ENCODE results near the gene NELFB.

The NELFB gene

DNA sequence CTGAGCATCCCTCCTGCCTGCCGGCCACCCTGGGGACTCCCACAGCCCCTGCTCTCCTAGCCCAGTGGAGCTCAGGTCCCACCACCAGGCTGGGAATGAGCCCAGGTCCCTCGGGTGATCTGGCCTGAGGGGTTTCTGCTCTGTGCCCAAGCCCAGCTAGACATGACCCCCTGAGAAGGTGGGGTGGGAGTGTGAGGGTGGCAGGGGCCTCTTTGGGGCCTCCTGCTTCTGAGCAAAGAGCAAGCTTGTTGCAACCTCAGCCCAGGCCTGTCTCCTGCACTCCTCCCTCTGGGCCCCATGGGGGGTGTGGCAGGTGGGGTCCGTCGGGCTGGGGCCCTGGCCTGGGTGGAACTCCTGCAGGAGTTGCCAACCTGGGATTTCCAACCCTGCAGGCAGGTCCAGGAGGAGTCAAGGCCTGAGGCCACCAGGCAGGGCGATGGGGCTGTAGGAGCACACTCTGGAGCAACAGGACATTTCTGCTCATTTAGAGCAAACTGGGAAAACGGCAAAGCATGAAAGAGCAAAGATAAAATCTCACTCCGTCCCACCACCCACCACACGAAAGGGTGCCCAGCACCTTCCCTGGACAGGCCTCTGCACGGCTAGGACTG, 58.3 kb downstream of the NELFB start:
- DNase-seq (ENCODE audit: low read depth in 4 of 4, low spot score in 1 of 4), result no peak

DNA sequence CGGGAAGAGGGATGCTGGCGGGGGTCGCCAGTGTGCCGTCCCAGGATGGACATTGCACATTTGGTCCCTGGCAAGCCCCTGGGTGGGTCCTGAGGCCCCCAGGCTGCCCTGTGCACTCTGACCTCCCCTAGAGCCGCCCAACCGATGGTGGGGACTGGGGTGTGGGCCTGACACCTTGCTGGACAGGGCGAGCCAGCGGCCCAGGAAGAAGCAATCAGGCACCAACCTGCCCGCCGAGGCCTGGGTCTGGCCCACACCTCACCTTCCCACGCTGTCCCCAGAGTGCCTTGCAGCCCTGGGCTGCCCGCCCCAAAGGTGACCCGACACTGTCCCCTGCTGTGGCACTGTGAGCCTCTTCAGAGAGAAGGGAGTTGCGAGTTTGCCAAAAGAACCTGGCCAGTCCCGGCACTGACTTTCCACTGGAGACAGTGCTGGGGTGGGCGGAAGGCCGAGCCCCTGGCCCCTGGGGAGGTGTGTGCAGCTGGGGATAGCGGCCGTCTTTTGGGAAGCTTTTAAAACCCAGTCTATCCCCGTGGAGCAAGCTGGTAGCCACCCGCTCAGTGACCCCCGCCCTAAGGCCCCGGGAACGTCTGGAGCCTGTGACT, 58.9 kb downstream of the NELFB start:
- DNase-seq (ENCODE audit: low read depth in 4 of 4, low spot score in 1 of 4), result no peak

DNA sequence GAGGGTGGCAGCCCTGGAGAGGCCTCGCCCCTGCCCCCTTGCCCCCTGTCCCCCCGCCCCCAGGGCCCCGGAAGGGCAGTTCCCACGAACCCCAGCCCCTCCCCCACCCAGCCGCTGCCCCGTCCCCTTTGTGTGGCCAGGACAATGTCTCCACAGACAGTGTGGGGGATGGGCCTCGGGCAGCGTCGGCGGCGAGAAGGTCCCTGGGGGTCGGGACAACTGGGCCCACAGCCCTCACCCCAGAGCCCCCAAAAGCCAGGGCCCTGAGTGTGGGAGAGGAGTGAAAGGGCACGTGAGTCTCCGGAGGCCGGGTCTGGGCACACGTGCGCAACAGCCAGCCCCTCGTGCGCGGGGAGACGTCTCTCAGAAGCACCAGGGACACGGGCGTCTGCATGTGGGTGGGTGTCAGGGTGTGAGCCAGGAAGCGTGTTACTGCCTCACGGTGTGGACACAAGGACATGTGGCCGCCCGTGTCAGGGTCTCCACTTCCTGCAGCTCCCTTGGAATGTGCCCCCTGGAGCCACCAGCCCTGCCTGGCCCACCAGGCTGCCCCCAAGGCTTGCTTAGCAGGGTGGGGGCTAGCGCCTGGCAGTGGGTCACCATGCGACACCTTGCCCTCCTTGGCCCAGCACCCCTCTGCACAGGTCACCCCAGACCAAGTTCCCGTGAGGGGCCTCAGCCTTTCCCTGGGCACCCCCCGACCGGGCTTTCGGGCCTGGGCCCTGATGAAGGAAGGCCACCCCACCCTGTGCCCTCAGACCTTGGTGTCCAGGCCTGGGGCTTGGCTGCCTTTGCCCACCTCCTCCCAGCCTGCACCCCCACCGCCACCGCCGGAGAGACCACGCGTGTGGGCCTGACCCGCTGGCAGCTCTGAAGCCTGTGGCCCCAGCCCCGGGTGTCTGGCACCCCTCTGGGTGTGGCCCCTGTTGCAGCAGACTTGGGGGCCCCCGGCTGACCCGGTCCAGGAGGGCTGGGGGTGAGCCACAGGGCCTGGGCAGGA, 59.7 kb downstream of the NELFB start:
- no peak for DNase-seq (ENCODE audit: low read depth in 4 of 4, low spot score in 1 of 4)

DNA sequence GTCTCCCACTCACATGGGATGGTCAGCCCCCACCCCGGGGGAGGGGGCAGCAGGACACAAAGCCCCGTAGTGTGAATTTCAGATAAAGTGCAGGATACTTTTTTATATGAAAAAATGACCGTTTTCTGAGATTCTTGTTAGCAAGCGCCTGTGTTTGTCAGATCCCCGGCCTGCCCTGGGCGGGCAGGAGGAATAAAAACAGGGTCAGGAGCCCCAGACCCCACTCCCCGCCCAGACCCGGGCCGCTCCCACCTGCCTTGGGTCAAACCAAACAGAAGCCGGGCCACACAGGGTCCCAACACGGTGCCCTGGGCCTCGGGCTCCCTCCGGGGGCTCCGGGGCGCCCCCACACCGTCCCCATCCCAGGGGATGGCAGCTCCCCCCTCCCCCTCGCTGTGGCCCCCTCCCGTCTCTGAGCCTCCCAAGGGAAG, 60.5 kb downstream of the NELFB start:
- no peak for DNase-seq (ENCODE audit: low read depth in 4 of 4, low spot score in 1 of 4)

DNA sequence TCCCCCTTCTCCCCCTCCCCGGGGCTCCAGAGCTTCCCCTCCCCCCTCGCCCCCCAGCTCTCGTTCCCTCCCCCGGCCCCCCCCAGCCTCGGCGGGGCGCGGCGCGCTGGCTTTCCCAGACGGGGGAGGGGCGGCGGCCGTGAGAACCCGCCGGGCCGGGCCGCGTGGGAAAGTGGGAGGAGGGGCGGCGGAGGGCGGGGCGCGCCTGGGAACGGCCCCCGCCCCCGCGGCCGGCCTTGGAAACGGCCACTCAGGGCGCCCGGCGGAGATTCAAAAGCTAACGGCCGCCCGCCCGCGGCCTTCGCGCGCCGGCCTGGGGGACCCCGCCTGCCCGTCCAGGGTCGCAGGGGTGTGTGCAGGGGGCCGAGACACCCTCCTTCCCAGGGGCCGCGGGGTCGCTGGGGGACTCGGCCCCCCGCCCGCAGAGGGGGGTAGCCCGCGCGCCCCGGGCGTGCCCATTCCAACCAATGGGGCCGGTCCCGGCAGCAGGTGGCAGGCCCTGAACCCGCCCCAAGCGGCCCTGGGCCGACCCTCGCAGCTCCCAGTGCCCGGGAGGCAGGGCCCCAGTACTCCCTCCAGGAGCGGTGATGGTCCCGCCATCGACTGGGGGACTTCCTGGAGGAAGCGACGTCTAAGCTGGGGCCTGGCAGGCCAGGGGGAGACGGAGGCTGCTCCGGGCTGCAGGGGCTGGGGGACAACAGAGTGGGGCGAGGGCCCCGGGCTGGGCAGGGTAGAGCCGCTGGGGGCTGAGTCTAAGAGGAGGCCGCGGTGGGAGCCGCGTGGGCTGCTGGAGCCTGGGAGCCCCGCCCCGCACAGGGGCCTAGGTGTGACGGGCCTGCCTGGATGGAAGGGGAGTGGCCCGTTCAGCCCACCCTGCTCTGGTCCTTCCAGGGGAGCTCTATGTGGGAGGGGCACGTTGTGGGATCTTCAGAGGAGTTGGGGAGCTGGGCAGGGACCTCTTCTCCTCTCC, 61.2 kb downstream of the NELFB start:
- DNase-seq (ENCODE audit: low read depth in 4 of 4, low spot score in 1 of 4), result no peak

DNA sequence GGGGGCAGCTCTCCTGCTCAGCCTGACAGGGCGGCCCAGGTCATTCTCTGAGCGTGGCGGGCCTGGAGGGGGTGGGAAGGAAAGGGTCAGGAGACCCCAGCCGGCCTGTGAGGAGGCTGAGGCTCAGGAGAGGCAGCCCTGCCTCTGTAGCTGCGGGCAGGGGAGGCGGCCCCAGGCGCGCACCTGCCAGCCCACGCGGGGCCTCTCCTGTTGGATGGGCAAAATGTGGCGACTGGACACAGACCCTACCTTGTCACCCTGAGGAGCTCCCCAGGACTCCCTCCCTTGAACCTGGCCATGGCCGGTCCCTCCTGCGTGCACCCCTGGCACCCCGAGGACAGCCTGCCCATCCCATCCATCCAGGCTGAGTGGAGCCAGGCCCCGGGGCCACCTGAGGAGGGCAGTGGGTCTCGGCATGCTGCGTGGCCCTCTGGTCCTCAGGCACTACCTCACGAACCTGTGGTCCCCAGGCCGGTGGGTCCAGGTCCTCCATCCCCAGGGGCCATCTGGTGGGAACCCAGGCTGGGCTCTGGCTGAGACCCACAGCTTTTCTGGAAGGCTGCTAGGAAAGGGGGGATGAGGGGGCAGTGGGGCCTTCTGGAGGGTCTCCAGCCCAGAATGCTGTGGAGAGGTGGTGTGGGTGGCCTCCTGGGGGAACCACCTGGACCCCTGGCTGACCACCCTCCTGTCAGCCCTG, 62.0 kb downstream of the NELFB start:
- no peak for DNase-seq (ENCODE audit: low read depth in 4 of 4, low spot score in 1 of 4)

DNA sequence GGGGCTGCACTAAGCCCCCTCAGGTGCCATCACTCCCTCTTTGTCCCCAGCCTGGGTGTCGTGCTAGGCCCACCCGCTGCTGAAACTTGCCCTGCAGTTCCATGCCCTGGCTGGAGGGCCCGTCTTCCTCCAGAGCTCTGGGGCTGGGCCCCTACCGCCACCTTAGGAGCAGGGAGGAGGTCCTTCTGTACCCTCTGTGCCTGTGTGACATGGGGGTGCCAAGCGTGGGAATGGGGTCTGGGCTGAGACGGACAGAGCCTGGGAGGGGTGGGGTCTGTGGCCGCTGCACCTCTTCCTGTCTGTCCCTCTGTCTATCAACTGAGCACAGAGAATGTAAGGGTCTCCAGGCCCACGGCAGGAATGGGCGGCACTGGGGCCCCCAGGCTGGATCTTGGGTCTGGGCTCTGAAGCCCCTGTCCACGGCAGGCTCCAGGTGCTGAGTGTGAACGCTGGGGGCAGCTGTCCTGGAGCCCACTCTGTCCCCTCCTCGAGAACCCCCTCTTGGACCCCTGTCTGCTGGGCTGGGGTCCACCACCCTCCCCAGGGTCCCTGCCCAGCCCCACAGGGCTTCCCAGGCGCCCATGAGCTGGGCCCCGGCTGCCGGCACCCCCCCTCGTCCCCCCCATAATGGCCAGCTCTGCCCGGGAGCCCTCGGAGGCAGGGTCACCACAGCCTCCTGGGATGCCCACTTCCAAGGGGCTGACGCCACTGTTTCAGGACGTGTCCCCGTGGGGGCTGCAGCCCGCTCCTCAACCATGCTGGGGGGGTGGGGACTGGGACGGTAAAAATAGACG, 62.8 kb downstream of the NELFB start:
- no peak for DNase-seq (ENCODE audit: low read depth in 4 of 4, low spot score in 1 of 4)

DNA sequence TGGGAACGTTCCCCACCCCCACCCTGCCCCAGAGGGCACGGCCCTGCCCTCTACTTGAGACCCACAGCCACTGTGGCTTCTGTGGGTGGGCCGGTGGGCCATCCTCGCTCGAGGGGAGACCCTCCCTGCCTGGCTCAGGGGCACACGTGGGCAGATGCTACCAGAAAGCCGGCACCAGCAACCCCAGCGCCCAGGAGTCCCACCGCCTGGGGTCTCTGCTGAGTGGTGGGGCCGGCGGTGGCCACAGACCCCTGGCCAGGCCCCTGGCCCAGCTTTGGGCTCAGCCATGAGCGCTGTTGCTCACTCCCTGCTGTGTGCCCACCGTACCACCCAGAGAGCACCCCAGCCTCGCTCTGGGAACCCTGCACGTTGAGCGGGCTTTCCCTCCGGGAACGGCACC, 63.5 kb downstream of the NELFB start:
- no peak for DNase-seq (ENCODE audit: low read depth in 4 of 4, low spot score in 1 of 4)

DNA sequence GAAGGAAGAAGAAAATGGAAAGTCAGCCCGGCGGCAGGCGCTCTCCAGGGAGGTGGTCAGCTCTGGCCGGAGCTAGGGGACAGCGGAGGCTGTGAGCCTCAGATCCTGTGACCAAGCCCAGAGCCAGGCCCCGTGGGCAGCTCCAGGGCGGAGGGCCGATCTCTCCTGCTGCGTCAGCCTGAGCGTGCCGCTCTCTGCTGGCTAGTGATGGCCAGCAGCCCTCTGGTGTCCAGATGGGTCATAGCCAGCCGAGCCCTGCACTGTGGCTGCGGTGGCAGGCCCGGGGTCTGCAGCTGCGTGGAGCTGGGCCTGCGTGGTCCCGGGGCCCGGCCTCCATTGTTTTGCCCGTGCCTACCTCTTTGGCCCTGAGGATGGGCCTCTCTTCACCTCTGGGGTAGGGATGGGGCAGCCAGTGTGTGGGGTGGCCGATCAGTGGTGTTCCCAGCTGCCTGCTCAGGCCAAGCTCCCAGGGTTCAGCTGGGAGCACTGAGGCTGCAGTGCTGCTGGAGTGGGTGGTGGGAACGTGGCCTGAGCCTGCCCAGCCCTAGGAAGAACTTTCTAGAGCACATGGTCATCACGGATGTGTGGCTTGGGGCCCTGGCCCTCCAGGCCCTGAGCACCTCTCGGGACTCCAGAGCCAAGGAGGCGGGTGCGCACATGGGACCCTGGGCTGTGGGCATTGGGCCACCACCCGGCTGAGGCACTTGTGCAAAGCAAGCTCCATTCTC, 64.0 kb downstream of the NELFB start:
- DNase-seq (ENCODE audit: low read depth in 4 of 4, low spot score in 1 of 4), result no peak

DNA sequence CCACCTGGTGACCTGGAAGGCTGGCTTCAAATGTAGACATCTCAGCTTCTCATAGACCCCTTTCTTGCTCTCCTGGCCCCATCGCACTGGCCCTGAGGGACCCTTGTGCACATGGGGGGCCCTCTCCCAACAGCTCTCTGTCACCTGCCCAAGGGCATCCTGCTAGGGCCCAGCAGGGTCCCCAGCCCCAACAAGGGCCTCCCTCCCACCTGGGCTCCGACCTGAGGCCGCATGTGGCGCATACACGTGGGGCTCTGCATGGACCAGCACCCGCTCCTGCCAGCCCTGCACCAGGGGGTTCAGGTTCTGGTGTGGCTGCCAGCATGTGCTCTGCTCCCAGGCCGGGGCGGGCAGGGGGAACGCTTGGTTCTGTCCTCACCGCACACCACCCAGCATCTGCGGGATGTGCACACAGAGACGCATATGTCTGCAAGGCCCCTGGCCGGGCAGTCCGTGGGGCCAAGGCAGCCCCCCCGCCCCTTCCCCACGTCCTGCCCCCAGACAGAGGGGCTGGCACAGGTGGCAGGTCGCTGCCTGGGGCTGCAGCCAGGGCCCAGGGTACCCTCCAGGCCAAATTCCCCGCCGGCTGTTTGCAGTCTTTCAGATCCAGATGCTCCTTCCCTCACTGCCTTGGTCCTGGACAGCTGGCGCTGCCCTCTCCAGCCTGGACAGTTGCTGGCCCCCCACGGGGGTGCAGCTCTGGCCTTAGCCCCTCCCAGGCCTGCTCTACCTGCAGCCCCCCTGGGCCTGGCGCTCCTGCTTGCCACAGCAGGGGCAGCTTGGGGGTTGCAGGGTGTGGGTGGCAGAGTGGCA, 64.8 kb downstream of the NELFB start:
- DNase-seq (ENCODE audit: low read depth in 4 of 4, low spot score in 1 of 4), result no peak

DNA sequence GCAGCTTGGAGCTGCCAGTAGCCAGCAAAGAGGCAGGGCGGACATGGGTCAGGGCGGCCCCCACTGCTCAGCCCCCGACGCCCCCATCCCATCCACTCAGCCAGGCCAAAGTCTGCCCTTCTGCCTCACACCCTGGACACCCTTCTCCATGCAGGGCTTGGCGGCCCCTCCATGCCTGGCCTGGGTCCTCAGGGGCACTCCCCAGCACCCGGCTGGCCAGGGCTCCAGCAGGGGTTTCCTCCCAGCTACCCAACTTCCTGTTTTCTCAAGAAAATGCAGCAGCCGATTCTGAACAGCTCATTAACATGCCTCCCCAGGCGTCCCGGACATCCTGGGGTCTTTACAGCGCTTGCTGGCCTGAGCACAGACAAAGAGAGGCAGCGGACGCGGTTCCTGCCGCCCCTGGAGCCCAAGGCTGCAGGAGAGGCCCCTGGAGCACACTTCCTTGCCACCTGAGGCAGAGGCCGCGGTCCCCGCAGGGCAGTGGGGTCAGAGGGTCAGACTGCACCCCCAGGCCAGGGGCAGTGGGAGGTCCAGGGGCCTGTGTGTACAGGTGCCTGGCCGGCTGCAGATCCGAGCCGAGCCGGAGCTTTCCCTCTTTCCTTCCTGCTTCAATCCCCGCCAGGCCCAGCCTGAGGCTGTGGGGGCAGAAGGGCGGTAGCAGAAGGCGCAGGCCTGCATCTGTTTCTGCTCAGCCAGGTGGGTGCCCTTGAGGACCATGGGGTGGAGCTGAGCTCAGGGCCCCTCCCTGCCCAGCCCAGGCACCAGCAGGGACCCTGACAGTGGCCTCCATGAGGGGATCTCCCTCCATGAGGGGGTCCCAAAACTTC, 65.6 kb downstream of the NELFB start:
- DNase-seq (ENCODE audit: low read depth in 4 of 4, low spot score in 1 of 4), result no peak

DNA sequence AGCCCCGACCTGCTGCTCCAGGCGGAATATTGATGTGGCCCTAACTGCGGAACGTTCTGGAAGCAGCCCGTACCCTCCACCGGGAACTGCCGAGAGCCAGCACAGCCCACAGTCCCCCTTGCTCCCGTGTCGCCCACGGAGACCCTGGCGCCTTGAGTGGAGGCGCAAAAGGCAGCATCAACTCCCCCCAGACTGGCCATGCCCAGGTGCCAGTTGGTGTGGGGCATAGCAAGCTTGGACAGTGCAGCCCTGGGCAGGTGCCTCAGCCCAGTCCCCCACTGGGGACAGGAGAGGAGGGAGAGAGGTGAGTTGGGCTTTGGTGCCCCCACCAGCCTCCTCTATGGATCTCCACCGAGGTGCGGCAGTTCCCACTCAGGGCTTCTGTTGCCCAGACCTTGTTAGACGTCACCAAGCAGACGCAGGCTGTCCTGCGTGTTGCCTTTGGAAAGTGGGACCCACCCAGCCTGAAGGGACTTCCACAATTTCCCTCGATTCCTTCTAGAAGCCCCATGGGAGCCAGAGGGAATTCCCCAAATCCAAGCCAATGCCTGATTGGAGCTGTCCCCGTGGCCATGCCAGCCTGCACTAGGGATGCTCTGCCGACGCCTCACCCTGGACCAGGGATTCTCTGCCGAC, 66.7 kb downstream of the NELFB start:
- no peak for DNase-seq (ENCODE audit: low read depth in 4 of 4, low spot score in 1 of 4)
